ENCODE measurements around the gene SLC25A22.

Gene SLC25A22

DNA sequence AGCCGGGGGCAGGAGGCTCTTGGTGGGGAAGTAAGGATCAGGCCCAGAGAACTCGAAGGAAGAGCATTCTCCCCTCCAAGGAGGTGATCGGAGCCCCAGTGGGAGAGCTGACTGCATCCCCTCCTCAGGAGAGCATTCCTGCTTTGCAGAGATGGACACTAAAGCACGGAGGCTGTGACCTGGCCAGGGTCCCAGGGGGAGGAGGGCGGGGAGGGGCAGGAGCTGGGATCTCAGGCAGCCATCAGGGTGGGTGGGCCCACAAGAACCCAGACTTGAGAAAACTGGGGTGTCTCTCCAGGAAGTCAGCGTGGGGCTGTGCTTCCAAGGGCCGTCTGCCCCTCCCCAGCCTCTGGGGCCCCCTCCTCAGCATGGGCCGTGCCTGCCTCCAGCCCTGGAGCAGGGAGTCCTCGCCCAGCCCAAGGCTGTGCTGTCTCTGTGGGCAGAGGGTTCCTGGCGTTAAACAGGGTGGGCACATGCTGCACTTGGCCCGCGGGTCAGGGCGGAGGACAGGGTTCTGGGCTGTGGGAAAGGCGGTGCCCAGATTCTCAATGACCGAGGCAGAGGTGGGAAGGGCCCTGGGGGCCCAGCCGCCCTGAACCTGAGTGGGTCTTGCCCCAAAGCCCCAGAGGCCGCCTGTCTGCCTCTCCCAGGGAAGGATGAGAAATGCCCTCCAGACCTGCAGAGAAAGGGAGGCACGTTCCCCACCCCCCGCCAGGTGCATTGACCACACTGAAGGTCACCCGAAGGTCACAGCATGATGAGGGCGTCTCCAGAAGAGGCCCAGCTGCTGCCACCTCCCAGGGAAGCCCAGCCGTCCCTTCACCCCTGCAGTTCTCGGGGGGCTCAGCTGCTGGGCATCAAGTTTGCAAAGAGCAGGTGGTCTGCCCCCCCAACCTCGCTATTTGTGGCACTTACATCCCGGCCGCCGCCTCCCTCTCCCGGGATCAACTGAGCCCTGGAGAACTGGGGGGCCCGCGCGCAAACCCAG, 8.8 kb downstream of the SLC25A22 start:
- no peak for DNase-seq (ENCODE audit: low spot score)

DNA sequence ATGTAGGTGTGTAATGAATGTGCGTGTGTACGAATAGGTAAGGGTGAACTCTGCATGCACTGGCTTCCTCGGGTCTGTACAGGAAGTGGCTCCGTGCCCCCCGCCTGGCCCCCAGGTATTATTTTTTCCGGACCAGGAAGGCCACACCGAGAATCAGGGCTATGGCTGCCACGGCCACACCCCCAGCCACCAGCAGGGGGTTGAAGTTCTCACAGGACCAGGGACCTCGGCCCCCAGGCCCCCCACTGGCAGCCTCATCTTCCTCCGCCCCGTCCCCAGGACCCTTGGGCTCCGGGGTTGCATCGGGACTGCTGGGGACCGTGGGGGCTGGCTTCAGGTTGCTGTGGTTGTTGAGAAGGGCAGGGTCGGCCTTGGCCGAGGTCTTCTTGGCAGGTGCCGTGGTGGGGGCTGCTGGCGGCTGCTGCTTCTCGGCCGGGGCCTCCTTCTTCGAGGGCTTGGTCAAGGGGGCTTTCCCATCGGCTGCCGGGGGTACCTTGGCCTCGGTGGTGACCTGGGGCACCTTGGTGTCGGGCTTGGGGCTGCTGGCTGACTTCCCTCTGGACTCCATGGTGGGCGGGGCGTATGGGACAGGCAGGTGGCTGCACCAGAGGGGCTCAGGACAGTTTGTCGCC, 10.0 kb downstream of the SLC25A22 start:
- no peak for DNase-seq (ENCODE audit: low spot score)

DNA sequence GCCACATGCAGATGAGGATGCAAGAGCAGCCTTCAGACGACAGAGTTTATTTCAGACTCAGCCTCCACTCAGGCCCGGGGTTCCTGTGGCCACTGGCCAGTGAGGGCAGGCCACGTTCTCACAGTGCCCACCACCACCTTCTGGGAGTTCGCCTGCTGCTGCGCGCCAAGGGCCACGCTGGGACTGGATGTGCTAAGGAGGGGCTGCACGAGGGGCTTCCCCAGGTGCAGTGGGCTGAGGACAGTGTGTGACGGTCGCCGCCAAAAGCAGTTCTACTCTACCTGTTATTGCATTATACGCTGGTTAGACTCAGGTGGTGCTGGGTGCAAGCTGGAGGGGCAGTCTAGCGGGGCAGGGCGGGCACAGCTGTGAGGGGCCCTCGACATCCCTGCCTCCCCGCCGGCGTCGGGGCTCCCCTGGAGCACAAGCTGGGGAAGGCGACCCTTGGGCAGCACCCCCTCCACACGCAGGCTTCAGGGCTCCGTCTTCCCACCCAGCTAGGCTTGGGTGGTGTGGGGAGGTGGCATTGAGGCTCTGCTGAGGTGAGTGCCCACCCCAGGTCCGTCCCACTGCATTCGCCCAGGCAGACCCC, 10.9 kb downstream of the SLC25A22 start:
- no peak for DNase-seq (ENCODE audit: low spot score)

DNA sequence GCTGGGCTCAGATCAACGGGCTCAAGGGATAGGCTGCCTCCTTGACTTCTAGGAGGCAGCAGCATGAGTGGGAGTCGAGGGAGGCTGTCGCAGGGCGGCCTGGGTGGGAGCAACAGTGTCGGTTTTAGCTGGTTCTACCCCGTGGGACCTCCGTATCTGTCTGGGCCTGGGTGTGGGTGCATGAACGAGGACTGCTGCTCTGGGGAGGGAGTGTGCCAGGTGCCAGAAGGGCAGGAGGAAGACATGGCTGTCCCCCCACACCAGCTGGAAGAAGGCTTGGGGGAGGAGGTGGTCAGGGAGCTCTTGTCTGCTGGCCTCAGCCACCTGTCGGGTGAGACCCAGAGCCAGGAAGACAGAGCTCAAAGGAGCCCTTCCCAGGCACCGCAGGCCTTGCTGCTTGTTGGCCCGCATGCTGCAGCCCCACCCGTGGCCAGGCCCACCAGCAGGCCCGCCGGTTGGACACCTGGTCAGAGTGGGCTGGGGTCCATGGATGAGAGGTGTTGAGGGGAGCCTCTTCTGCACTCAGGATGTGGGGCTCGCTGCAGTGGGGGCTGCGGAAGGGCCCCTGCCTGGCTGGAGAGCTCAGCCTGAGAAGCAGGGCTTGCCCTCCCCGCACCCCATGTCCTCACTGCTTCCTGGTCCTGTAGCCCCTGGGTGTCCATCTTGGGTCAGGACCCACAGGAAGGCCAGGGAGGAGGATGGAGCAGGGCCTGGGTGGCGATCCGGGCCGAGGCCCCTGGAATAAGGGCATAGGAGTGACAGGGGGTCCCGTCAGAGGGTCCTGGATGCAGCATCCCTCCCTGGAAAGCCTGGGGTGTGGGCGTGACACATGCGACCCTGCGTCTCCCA, 11.6 kb downstream of the SLC25A22 start:
- no peak for DNase-seq (ENCODE audit: low spot score)

DNA sequence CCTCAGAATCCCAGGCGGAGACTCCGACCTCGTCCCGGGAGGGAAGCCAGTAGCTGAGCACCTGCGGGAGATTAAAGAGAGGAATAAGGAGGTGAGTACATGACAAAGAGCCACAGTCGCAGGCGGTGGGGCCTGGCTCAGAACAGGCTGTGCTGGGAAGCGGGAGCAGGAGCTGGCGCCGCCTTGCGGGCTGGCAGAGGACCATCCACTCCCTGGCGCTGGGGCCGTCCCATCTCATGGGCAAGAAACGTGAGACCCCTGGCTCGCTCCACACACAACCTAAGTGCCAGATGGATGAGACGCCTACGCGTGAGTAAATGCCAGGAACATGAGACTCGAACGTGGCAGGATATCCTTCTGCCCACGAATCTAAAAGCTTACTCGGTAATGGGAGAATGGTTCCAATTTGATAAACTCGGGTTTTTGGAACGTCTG, 14.5 kb downstream of the SLC25A22 start:
- DNase-seq (ENCODE audit: low spot score): peak; percentile 81

DNA sequence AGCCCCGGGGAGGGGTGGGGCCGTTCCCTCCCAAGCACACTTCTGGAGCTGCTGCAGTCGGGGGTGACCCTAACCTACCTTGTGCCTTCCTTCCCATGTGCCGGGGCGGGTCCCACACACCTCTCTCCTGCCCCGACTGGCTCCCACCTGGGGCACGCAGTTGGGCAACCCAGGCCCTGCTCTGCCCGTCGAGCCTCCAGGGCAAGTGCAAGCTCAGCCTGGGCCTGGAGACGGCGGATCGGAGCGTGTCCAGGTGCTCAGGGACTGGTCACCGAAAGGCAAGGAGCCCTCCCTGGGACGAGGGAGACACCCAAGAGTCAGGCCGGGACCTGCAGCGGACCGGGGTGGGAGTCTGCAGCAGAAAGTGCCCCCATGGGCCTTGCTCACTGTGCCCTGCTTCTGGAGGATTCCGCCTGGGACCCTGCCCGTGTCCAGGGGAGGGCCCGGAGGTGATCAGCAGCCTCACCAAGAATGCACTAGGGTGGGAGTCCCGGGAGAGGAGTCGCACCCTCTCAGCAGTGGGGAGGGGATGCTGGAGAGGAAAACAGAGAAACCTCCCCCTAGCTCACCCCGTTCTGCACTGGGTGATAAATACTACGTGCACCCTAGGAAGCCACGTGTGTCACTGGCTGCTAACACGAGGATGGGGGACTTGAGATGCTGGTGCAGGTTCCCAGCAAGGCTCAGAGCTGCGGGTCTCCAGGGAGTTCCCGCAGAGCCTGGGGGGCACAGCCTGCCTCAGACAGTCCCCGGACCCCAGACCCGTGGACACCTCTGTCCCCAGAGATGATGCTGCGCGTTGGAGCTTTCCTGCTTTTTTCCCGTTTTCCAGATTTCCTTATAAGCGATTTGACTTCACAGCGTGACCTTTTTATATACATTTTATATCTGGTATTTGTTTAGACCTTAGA, 15.6 kb downstream of the SLC25A22 start:
- no peak for DNase-seq (ENCODE audit: low spot score)

DNA sequence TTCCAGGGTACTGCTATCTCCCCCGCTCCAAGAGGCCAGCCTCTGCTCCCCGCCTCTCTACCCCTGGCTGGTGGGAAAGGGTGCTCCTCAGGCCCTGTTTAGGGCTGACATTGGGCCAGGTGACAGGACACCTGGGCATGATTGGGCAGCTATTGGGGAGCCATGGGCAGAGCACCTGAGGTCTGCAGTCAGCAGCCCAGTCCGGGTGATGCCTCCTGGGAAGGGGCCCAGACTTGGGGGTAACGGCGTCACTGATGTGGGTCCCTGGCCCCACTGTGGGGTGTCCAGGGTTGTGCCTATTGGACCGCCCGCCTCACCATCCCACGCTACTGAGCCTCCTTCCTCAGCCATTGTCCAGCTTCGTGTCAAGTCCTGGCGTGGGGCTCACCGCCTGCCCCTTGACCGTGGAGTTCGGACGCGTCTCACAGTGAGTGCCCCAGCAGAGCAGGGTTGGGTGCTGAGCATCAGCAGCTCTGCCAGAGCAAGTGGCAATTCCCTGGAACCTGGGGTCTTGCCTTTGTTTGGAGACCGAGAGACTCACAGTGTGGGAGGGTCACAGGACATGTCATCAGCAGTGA, 18.0 kb downstream of the SLC25A22 start:
- DNase-seq (ENCODE audit: low spot score): no peak

DNA sequence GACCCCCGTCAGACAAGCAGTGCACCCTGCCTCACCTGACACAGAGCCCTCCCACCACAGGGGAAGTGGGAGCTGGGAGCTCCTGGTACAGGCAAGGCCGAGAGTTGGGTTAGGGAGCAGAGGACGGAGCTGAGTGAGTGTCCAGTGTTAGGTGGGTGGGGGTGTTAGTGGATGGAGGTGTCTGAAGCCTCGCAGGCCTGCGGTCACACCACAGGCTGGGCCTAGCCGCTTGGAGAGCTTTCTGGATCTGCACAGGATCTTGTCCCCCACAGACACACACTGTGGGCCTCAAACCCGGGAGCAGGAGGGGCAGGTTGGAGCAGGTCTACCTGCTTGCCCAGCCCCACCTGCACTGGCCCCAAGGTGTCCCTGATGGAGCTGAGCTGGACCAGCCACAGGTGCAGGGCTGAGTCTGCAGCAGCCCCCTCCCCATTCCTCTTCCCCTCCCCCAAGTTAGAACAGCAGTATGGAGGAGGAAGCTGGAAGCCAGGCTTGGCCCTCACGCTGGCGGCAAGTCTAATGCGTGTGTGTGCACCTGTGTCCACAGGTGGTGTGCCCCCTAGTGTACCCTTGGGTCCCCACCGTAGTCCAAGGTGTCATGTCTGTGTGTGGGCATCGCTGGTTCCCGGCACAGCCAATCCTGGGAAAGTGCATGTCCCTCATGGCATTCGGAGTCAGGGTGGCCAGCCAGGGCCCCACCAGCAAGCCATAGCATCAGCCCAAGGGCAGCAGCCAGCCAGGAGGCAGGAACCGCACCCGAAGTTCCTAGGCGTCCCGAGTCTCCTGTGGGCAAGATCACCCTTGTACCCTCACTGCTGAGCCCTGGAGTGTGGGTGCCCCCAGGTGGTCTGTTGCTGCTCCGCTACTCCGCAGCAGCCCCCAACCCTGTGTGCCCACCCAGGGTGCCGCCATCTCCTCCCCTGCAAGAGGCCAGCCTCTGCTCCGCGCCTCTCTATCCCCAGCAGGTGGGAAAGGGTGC, 18.8 kb downstream of the SLC25A22 start:
- DNase-seq (ENCODE audit: low spot score): no peak

DNA sequence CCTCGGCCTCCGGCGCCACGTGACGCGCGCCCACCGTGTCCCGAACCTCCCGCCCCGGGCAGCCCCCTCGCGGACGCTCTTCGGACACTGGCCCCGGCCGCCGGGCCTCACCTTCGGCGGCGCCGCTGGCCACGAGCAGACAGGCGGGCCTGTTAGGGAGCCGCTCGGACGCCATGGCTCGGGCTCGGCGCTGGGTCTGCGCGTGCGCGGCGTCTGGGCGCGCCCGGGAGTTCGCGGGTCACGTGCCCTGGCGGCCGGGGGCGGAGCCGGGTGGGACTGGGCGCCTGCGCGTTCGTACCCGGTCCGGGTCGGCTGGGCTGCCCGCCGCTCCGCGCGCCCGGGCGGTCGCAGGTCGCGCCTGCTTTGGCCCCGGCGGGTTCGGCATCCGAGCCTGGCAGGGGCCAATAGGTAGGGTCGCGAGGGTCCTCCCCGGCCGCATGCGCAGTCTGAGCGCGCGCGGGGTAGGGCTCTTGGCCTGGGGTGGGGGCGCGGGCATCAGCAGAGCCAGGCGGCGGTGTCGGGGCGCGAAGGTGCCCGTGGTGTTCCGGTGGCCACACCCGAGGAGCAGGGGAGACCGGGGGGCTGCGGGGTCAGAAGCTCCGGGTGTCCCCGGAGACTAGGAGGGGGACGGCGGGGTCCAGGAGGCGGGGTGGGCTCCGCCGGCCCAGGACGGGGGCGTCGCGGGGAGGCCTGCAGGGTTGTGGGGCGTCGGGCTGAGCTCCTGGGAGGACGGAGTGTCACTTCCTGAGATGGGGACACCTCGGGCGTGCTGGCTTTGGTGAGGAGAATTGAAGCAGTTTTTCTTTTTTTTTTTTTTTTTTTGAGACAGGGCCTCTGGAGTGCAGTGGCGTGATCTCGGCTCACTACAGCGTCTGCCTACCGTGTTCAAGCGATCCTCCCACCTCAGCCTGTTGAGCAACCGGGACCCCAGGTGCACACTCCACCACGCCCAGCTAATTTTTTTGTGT, 20.5 kb downstream of the SLC25A22 start, which contains the start of gene GATD1:
Gene GATD1, minus strand, starts transcription at position 200 of the 968 bp plus-strand sequence. Its CDS starts 25 bp downstream, at position 175.
- peak; percentile 100 for DNase-seq (ENCODE audit: low spot score)

DNA sequence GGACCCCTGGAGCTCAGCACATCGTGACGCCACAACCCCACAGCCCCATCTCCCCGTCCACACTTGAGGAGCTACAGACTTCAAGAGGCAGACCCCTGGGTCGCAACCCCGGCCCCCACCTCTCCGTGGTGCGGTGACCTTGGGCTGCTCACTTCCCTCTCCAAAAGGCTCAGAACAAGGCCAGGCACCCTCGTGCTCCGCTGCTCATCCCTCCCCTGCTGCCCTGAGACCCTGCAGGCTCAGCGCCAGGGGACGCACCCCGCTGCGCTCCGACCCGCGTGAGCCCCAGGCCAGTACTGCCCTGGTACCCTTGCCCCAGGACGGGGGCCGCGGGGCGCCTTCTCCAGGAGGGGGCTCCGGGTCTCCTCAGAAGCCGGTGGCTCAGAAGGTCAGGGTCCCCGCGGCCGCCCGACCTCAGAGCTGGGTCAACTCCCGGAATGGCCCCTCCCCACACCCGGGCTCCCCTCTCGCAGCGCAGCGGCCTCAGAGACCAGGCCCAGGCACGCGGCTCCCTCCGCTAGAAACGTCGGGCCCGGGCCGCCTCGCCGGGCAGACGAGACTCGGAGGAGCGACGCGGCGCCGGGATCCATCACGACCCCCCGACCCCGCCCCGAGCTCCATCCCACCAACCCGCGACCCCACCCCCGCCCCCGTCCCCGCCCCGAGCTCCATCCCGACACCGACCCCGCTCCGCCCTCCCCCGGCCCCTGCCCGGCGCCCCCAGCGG, 21.4 kb downstream of the SLC25A22 start:
- DNase-seq (ENCODE audit: low spot score): peak; percentile 30

DNA sequence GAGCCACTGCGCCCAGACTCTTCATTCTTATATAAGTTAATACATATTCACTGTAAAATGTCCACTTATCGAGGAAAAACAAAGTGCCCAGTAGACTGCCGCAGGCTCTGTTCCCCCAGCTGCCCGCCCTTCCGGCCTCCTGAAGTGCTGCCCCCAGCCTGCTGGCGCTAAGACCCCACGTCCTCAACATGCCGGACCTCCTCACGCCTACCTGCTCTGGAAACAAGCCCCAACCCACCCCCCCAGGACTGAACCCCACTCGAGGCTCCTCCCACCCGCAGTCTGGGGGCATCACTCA, 21.9 kb downstream of the SLC25A22 start:
- DNase-seq (ENCODE audit: low spot score): no peak

DNA sequence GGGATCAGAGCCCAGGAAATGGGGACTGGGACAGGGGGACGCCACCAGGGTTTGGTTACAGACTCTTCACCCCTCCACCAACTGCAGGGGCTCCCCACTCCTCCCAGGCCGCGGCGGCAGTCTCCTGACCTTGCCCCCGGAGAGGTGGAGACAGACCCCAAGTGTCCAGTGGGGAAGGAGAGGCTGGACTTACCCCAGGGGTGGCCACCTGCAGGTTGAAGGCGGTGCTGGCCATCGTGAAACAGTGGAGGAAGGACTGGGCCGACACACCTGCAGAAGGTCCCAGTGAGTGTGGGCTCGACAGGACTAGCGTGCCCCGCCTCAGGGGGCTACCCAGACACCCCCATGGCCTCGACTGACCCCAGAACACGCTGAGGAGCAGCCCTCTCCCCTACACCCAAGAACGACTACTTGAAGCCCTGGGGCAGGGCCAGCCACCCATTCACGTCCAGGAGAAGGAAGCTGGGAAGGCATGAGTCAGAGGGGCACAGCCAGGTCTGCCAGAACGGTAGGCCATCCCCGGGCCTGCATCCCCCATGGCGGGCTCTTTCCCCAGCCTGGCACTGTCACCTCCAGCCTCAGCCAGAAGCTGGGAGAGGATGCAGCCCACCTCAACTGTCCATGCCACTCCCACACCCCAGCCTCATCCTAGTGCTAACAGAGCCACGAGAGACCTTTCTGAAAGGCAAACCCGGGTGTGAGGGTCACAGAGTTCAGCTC, 23.0 kb downstream of the SLC25A22 start:
- peak; percentile 26 for DNase-seq (ENCODE audit: low spot score)

DNA sequence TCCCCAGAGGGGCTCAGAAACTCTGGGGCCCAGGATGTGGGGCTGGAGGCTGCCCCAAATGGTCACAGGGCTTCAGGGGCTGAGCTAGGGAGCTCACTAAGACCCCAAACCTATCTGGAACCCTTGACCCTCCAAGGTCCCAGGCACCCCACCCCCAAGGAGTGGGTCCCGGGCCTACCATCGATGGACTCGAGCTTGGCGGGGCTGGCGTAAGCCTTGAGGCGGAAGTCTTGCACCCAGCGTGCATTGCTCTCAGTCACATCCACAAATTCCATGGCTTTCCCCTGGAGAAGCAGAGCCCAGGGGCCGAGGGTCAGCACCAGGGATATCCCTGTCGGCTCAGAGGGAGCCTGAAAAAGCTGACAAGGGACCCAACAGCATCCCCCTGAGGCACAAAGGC, 24.3 kb downstream of the SLC25A22 start:
- DNase-seq (ENCODE audit: low spot score): no peak

DNA sequence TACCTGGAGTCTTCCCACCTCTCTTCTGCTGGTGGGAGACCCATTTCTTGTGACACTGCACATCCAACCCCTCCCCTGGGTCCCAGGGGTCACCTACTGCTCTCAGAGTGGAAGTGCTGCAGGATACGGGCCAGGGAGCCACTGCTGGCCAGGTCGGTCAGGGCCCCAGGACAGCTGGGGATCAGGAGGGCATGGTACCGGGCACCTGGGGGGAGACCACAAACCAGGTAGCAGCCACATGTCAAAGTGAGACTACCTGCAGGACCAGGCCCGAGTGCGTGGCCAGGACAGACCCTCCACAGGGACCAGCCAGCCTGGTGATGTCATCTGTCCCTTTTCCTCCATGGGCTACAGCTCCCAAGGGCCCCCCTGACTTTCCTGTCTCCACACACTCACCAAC, 24.7 kb downstream of the SLC25A22 start:
- no peak for DNase-seq (ENCODE audit: low spot score)

DNA sequence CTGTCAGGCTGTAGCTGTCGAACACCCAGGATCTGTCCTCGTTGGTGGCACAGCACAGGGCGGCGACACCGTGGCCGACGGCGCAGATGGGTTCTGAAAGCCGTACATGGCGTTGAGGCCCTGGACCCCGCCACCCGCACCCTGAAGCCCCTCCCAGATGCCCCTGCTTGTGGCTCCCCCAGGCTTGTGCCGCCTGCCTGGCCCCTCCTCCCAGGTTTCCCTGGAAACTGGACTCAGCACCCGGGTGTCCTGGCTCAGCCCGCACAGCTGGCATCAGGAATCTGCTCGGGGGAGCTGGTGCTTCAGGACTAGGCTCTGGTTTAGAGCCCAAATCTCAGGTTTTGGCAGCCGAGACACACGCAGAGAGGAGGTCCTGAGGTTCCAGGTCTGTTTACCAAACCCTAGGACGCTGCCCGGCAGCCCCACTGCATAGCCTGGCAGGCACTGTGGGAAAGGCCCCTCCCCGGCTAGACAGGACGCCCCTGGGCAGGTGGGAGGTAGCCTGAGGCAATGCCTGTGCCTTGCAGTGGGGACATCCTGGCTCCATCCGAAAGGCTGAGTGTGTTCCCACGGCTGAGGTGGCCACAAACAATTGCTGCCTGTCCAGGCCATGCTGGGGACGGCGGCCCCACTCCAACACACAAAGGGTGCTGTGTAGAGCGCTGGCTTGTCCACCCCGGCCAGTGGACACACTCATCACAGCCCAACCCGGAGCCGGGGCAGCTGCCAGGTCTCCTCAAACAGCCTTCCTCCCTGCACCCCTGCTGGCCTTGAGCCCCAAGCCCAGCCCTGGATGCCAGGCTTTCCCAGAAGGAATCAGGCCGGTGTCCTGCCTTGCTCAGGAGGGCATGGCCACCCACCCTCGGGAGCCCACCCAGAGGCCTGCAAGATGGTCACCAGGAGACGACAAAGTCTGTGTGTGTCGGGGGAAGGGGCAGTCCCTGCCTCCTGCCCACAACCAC, 25.4 kb downstream of the SLC25A22 start:
- DNase-seq (ENCODE audit: low spot score): no peak

All from AG08395 (cell line).